Measurements from ENCODE around the gene IFNAR2.
"Not testable (repeated sequence)": the region's sequence is repeated elsewhere in the genome, so short reads cannot be mapped to it uniquely, and the experiment has no call there.

Gene IFNAR2

GRCh38 chr21:33245289-33245918, 15.7 kb downstream of the IFNAR2 start:
- FAIRE-seq, result no peak

- no peak for FAIRE-seq
These were observed 16.8 kb downstream of the IFNAR2 start for GRCh38 chr21:33246506-33246905.

DNA sequence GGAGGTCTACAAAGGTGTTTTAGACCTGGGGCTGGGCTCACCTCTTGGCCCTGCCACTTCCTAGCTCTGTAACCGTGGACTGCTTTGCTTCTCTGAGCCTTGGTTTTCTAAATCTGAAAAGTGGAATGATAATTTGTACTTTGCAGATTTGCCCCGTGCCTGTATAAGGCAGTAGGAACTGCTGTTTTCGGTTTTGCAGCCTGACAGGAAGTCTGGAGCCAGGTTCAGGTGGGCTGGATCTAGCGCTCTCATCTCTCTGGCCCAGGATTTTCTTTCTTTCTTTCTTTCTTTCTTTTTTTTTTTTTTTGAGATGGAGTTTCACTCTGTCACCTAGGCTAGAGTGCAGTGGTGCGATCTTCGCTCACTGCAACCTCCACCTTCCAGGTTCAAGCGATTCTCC, 17.2 kb downstream of the IFNAR2 start:
- no peak for FAIRE-seq

GRCh38 chr21:33247599-33247998, 17.9 kb downstream of the IFNAR2 start:
- FAIRE-seq, result no peak

- no peak for FAIRE-seq
These were observed 19.7 kb downstream of the IFNAR2 start for GRCh38 chr21:33249331-33250002.

DNA sequence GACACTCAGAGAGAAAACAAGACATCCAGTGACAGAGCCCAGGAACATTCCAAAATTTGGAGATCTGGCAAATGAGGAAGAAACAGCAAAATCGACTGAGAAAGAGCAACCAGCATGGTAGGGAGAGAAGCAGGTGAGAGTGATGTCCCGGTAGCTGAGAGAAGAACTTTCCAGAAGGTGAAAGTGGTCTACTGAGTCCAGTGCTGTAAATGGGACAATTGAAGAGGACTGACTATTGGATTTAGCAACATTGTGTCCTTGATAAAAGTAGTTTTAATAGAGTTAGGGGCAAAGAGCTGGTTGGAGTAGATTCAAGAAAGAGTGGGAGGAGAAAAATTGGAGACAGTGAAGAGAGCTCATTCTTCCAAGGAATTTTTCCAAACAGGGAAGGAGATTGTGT, 21.4 kb downstream of the IFNAR2 start:
- no peak for FAIRE-seq

DNA sequence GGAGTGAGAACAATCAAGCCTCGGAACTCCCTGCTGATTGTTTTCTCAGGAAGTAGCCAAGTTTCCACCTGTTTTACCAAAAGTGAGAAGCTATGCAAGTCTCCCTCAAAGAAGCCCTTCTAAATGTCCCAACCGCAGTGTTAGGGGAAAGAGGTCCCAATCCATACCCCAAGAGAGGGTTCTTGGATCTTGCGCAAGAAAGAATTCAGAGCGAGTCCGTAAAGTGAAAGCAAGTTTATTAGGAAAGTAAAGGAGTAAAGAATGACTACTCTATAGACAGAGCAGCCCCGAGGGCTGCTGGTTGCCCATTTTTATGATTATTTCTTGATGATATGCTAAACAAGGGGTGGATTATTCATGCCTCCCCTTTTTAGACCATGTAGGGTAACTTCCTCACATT, 23.6 kb downstream of the IFNAR2 start:
- not testable (repeated sequence) for FAIRE-seq

DNA sequence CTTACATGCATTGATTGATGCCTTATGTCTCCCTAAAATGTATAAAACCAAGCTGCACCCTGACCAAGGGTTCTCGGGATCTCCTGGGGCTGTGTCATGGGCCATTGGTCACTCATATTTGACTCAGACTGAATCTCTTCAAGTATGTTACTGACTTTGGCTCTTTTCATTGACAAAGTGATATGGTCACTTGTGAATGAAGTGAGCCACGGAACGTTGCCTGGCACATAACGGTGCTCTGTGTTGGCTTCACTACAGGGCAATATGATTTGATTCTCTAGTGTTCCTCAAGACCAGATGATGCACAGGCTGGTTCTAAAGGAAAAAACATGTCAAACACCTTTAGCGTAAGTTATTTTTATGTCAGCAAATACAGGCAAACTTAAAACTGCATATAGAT, 25.0 kb downstream of the IFNAR2 start:
- no peak for FAIRE-seq

- no peak for FAIRE-seq
These were observed 25.7 kb downstream of the IFNAR2 start for GRCh38 chr21:33255404-33255803.

GRCh38 chr21:33256019-33256418, 26.3 kb downstream of the IFNAR2 start:
- FAIRE-seq, result no peak

DNA sequence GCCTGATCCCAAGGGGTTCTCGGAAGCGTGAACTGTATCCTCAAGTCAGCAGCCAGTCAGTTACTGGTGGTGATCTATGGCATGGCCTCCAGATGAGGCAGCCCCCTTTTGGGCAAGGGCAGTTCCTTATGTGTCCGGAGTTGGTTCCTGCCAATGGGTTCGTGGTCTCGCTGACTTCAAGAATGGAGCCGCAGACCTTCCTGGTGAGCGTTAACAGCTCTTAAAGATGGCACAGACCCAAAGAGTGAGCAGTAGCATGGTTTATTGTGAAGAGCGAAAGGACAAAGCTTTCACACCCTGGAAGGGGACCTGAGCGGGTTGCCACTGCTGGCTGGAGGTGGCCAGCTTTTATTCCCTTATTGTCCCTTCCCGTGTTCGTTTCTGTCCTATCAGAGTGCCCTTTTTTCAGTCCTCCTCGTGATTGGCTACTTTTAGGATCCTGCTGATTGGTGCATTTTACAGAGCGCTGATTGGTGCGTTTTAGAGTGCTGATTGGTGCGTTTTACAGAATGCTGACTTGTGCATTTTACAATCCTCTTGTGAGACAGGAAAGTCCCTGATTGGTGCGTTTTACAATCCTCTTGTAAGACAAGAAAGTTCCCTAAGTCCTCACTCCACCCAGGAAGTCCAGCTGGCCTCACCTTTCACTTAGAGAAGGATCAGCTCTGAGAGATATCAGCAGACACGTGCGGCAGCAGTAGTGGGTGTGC, 27.5 kb downstream of the IFNAR2 start:
- no peak for FAIRE-seq

- FAIRE-seq, result no peak
These were observed 28.7 kb downstream of the IFNAR2 start for GRCh38 chr21:33258475-33258874.

GRCh38 chr21:33259428-33259827, 29.7 kb downstream of the IFNAR2 start:
- no peak for FAIRE-seq

GRCh38 chr21:33259995-33260394, 30.3 kb downstream of the IFNAR2 start:
- no peak for FAIRE-seq

DNA sequence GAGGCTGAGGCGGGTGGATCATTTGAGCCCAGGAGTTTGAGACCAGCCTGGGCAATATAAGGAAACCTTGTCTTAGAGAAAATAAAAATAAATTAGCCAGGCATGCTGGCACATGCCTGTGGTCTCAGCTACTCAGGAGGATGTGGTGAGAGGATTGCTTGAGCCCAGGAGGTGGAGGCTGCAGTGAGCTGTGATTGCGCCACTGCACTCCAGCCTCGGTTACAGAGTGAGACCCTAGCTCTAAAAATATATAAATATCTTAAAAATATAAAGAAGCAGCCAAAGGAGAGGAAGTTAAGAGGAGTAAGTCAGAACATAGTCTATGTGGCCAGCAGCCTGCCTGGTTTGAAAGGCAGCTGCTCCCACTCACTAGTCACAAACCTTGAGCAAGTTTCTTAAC, 31.9 kb downstream of the IFNAR2 start:
- FAIRE-seq, result no peak

GRCh38 chr21:33262921-33263320, 33.2 kb downstream of the IFNAR2 start:
- FAIRE-seq, result no peak

- no peak for FAIRE-seq
These were observed 34.8 kb downstream of the IFNAR2 start for GRCh38 chr21:33264561-33264960.

DNA sequence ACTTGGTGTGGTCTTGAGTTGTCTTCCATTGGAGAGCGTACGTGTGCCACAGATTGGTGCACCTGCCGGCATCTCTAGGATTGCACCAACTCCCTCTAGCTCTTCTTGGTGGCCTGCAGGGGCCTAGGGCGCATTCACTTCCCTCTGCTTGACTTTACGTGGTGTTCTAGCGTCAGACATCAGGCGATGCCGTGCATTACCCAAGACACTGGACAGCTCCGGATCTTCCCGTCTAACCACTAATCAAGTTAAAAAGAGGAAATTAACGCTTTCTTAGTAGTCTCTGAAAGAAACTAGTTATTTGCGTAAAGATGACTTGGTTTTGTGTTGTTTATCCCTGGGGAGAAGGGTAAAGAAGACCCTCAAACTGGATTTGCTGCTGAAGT, 35.9 kb downstream of the IFNAR2 start:
- FAIRE-seq, result no peak

GRCh38 chr21:33266050-33266788, 36.5 kb downstream of the IFNAR2 start, which contains the start of gene IL10RB:
TSS of gene IL10RB (plus strand) at chr21:33266367. CDS start at chr21:33266466, 99 bp downstream.
- no peak for FAIRE-seq

DNA sequence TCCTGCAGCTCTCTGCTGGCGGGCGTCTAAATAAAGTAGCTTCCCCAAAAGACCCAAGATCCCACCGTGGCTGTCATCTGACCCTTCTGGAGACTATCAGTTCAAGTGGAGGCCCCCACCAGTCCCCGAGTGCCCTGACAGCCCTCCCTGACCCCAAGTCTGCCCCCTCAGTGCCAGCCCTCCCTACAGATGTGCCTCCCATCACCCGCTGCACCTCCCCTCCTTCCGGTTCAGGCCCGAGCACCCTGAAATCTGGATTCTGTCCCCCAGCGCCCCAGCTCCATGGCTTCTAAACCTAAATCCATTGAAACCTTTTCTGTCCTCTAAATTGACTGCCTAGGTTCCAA, 37.0 kb downstream of the IFNAR2 start:
- FAIRE-seq, result no peak

GRCh38 chr21:33267250-33267649, 37.5 kb downstream of the IFNAR2 start:
- FAIRE-seq, result no peak

DNA sequence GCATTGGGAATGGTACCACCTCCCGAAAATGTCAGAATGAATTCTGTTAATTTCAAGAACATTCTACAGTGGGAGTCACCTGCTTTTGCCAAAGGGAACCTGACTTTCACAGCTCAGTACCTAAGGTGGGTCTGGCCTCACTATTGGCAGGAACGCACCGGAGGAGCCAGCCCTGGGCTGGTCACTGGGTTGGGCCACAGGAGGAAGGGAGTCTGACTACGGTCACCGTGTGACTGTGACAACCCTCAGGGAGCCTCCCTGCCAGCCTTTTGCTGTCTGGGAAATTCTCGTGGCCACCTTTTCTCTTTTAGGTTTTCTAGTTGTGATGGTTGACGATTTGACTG, 38.6 kb downstream of the IFNAR2 start:
- FAIRE-seq, result no peak

DNA sequence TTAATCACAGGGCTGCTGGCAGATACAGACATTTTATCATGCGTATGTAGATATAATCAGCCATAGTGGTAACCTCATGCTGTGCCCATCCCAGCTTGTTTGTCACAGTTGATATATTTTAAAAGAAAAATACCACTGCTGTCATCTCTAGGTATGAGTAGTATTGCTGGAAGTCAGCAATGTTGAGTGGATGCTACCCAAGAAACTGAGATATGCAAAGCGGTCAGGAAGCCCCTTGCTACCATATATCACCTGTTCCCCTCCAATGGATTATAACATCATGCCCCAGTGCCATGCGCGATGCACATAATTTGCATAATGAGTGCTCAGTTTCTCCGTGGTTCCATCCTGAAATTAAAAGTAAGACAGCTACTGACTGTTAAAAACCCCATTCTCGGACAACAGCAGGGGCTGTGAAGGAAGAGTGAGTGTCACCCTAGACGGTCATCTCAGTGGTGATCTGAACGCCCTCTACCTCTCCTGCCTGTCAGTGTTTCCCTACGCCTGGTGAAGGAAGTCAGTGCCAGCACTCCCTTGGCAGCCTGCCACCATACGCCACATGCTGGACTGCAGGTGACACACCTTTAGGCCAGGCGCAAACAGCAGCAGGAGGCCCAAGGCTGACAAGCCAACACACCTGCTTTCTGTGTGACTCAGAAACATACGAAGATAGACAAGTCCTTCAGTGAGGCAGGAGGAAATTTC, 39.2 kb downstream of the IFNAR2 start:
- FAIRE-seq, result no peak

Data from A204.1 (cell line).